HepG2 (cell line): ENCODE data around the gene HNRNPA0. TPM values are rescaled to one million over a fixed set of nuclear protein-coding genes. Genes with fewer than 3 reads are reported as not detected.

ENCODE experiments used
- CHD2 ChIP-seq: IDR thresholded peaks from 2 replicates; pipeline ENCODE4 v1.6.1; 2011; ENCODE audit warnings: low read depth, low read length, improper control_type of control experiment
- CTCF ChIP-seq: sonication (generic); formaldehyde crosslinking; IDR thresholded peaks from 2 replicates; pipeline ENCODE4 v1.5.0; 2020; ENCODE audit warnings: mild to moderate bottlenecking, missing genetic modification reagents, moderate library complexity
- DBP ChIP-seq: sonication (generic); formaldehyde crosslinking; IDR thresholded peaks from 2 replicates; pipeline ENCODE4 v1.4.0; 2020; ENCODE audit warnings: missing genetic modification reagents; ENCODE audit errors: not compliant biosample characterization
- ERF ChIP-seq: IDR thresholded peaks from 2 replicates; pipeline ENCODE4 v1.6.1; 2018; ENCODE audit warnings: missing biosample characterization, missing genetic modification reagents
- FOXA3 ChIP-seq: IDR thresholded peaks from 2 replicates; pipeline ENCODE4 v1.6.1; 2016; ENCODE audit warnings: missing genetic modification reagents, missing compliant biosample characterization
- FOXK1 ChIP-seq: sonication (generic); formaldehyde crosslinking; IDR thresholded peaks from 2 replicates; pipeline ENCODE4 v1.4.0; 2020; ENCODE audit warnings: low read depth, missing genetic modification reagents, borderline replicate concordance
- HDAC2 ChIP-seq: sonication (generic); formaldehyde crosslinking; IDR thresholded peaks from 2 replicates; pipeline ENCODE4 v1.4.0; 2020; ENCODE audit warnings: missing genetic modification reagents
- RFXAP ChIP-seq: sonication (generic); formaldehyde crosslinking; IDR thresholded peaks from 2 replicates; pipeline ENCODE4 v1.4.0; 2020; ENCODE audit warnings: missing genetic modification reagents, borderline replicate concordance
- RXRA ChIP-seq: sonication (generic); formaldehyde crosslinking; IDR thresholded peaks from 2 replicates; pipeline ENCODE4 v1.5.1; 2020; ENCODE audit warnings: missing genetic modification reagents
- U2AF1 ChIP-seq: fragments of 200-400 bp; formaldehyde crosslinking; optimal IDR thresholded peaks from 2 replicates; pipeline ENCODE3; 2017; ENCODE audit warnings: mild to moderate bottlenecking, low read depth, low read length
- USF2 ChIP-seq, 2 experiments: sonication (generic) in 1 of 2; formaldehyde crosslinking in 1 of 2; IDR thresholded peaks; 2 replicates each; pipeline versions ENCODE4 v1.5.1 to v1.6.1; 2011 to 2020; ENCODE audit warnings: borderline replicate concordance in 1 of 2, low read depth in 1 of 2, low read length in 1 of 2, mild to moderate bottlenecking in 1 of 2, missing genetic modification reagents in 1 of 2, moderate library complexity in 1 of 2
- ZNF749 ChIP-seq: sonication (generic); formaldehyde crosslinking; IDR thresholded peaks from 2 replicates; pipeline ENCODE4 v1.8.0; 2022; ENCODE audit warnings: mild to moderate bottlenecking, missing genetic modification reagents, moderate library complexity, borderline replicate concordance
- ZNF770 ChIP-seq: sonication (generic); formaldehyde crosslinking; IDR thresholded peaks from 2 replicates; pipeline ENCODE4 v1.5.0; 2020; ENCODE audit warnings: mild to moderate bottlenecking, missing genetic modification reagents
- polyA plus RNA-seq, 8 experiments: library from polyadenylated mRNA; depleted of rRNA in 3 of 8; stranded (reverse) in 7 of 8; unstranded in 1 of 8; fragments of >200 nt; fragmentation: Illumina TruSeq in 4 of 8; extraction: Trizol in 4 of 8; gene quantifications; 2 replicates each; pipeline versions ENCODE4 v1.2.1 to v1.2.3, GENCODE V29; 2011 to 2016; ENCODE audit warnings: low read depth in 4 of 8, missing spikeins in 1 of 8, mixed read lengths in 1 of 8; ENCODE audit not compliant: insufficient read depth in 1 of 8
- total RNA-seq, 5 experiments: library from RNA; depleted of rRNA; stranded (reverse); fragments of >200 nt; fragmentation: Illumina TruSeq; extraction: Trizol; gene quantifications; 2 replicates each; pipeline ENCODE4 v1.2.3, GENCODE V29; 2016; ENCODE audit warnings: low read depth in 1 of 5
- TF ChIP-seq, protein P1 (sequence below): conservative IDR thresholded peaks from 2 replicates; pipeline ENCODE4 v1.6.1; 2018; ENCODE audit warnings: missing genetic modification reagents
- TF ChIP-seq, protein P2 (sequence below): sonication (generic); formaldehyde crosslinking; IDR thresholded peaks from 2 replicates; pipeline ENCODE4 v1.5.0; 2020; ENCODE audit warnings: missing genetic modification reagents
- TF ChIP-seq, protein P3 (sequence below): sonication (generic); formaldehyde crosslinking; conservative IDR thresholded peaks from 2 replicates; pipeline ENCODE4 v1.8.0; 2022; ENCODE audit warnings: missing genetic modification reagents

Gene HNRNPA0
- total and polyA plus RNA-seq, 2 of the 13 experiments (the other 11 are each of a cell fraction or from before 2014, with no cell fraction given) = 9.0 to 12.9 TPM

- no peak for TF ChIP-seq CTCF (CRISPR knock-in tag)
- TF ChIP-seq, protein P1, sequence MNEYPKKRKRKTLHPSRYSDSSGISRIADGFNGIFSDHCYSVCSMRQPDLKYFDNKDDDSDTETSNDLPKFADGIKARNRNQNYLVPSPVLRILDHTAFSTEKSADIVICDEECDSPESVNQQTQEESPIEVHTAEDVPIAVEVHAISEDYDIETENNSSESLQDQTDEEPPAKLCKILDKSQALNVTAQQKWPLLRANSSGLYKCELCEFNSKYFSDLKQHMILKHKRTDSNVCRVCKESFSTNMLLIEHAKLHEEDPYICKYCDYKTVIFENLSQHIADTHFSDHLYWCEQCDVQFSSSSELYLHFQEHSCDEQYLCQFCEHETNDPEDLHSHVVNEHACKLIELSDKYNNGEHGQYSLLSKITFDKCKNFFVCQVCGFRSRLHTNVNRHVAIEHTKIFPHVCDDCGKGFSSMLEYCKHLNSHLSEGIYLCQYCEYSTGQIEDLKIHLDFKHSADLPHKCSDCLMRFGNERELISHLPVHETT (CRISPR knock-in tag) = no peak
- TF ChIP-seq HDAC2 (CRISPR knock-in tag) = no peak
- peak; percentile 10; the same call in 1 of the 2 replicates for TF ChIP-seq ZNF770
- TF ChIP-seq ZNF749 (CRISPR knock-in tag) = no peak
- TF ChIP-seq USF2 (IDR thresholded peaks at IDR 0.05; ENCODE audit: low read depth, low read length) = no peak
- TF ChIP-seq USF2 (CRISPR knock-in tag; IDR thresholded peaks at IDR 0.05; ENCODE audit: borderline replicate concordance) = no peak
- TF ChIP-seq FOXA3 (CRISPR knock-in tag) = no peak
- TF ChIP-seq RXRA = 0 out of 2 replicates have a peak, but pooled peaks have one; percentile 4
- TF ChIP-seq ERF = no peak
- TF ChIP-seq RFXAP (CRISPR knock-in tag) = 0 out of 2 replicates have a peak, but pooled peaks have one; percentile 11
- no peak for TF ChIP-seq DBP (CRISPR knock-in tag)
- no peak for TF ChIP-seq FOXK1
- no peak for TF ChIP-seq CHD2
- TF ChIP-seq, protein P2, sequence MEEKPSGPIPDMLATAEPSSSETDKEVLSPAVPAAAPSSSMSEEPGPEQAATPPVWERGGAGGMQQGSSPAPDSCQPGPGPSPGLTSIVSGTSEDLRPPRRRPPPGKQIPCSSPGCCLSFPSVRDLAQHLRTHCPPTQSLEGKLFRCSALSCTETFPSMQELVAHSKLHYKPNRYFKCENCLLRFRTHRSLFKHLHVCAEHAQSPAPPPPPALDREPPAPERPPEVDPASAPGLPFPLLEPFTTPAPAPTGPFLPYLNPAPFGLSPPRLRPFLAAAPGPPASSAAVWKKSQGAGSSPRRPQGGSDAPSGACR (CRISPR knock-in tag) = no peak
- TF ChIP-seq, protein P3, sequence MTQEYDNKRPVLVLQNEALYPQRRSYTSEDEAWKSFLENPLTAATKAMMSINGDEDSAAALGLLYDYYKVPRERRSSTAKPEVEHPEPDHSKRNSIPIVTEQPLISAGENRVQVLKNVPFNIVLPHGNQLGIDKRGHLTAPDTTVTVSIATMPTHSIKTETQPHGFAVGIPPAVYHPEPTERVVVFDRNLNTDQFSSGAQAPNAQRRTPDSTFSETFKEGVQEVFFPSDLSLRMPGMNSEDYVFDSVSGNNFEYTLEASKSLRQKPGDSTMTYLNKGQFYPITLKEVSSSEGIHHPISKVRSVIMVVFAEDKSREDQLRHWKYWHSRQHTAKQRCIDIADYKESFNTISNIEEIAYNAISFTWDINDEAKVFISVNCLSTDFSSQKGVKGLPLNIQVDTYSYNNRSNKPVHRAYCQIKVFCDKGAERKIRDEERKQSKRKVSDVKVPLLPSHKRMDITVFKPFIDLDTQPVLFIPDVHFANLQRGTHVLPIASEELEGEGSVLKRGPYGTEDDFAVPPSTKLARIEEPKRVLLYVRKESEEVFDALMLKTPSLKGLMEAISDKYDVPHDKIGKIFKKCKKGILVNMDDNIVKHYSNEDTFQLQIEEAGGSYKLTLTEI (CRISPR knock-in tag) = no peak
- TF ChIP-seq U2AF1 = no peak
Observed at GRCh38 chr5:137754961-137755762, 999 bp upstream of the HNRNPA0 start (continued).
